GM04504 (cell line): ENCODE measurements around the gene GALNT6.
A peak's percentile ranks its signal among the peaks of the same experiment; 100 is the strongest.
"Not testable (repeated sequence)": the region's sequence is repeated elsewhere in the genome, so short reads cannot be mapped to it uniquely, and the experiment has no call there.

Source experiments
- DNase-seq: peaks from one replicate; pipeline ENCODE4 v3.0.0-alpha.2; 2012; ENCODE audit warnings: low read depth

The GALNT6 gene

DNA sequence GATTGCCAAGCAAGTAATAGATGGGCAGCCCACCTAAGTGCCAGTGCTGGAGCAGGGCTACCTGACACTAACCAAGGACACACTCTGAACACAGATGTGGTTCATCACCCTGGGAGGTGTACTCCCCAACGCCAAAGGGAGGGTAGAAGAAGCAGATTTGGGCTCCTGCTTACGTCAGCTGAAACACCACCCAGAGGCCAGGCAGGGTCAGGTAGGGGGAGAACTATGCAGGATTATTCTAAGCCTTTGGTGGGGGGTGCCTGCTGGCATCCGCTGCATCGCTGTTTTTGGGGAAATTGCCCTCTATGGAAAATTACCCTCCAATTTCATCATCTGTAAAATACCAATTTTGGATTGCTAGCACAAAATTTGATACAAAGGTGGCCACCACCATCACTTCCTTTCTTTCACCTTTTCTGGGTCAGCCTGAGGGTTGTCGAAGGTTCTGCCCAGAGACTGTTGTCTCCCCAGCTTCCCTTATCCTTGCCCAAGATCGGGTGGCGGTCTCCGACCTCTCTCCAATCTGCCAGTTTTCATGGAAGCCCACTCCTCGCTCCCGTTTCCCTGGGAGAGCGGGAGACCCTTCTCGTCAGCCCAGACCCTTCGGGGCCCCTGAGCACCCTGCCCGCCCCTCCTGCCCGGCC is 67.8 kb downstream of the GALNT6 start:
- no peak for DNase-seq

DNA sequence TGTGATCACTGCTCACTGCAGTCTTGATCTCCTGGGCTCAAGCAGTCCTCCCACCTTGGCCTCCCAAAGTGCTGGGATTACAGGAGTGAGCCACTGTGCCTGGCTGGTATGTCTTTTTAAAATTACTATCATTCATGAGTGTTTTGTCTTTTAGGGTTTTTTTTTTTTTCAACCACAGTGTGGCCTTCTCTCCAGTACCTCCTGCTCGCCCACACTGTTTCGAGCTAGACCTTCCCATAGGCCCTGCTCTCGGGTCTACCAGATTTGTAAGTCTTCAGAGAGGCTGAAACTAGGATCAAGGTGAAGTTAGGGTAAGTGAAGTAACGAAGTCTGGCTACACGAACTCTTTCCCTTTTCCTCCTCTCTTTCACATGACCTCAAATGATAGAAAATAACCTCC is 68.8 kb downstream of the GALNT6 start:
- DNase-seq, result no peak

DNA sequence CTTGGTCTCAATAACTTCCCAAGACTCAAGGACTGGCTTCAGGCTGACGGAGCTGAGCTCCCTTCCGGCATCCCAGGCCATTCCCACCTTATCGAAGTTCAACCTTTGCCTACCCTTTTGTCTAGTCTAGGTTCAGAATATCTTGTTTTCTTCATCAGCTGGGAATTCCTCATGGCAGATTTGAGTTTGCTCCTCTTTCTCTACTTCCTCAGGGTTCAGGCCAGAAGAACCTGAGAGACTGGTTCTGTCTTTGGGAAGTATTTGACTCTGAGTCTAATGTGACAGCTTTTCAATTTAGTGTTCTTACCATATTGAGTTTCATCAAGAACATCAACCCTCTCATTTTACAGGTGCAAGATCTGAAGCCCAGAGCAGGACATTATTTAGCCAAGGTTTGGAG is 69.3 kb downstream of the GALNT6 start:
- no peak for DNase-seq

DNA sequence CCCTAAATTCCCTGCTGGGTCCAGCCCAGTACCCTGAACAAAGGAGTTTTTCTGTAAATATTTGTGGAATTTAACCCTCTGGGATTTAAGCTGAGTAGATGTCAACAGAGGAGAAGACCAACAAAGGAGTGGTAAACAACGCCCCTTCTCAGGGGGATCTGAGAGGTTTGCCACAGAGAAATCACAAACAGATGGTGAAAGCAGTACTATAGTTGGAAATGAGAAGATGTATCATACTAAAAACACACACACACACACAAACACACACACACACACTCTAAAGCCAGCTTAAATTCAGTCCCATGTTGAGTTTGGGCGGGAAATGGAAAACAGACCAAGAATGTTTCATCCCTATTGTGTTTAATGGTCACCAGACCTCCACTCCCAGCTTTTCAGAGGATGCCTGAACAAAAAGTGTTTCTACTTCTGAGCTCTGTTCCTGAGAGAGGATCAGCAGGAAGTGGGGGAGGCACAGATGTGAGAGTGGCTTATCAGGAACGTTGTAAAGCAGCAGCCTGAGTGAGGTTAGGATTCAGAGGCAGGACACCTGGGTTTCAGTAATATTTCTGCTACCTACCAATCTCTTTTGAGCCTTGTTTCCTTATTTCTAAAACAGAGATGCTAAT is 70.4 kb downstream of the GALNT6 start:
- peak; percentile 22 for DNase-seq

DNA sequence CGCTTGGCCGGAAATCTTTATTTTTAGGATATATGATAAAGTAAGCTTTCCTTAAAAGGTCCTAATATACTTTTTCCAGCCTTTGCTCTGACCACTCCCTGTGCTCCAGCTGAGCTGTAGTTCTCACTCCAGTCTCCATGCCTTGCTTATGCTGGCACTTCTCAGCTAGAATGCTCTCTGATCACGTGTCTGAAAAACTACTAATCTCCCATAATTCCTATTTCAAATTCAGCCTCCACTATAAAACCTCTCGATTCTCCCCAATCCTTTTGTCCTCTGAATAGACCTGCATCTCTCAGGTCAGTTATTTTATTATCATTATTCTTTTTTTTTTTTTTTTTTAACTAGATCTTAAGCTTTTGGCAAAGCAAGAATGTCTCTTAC is 70.9 kb downstream of the GALNT6 start:
- no peak for DNase-seq

DNA sequence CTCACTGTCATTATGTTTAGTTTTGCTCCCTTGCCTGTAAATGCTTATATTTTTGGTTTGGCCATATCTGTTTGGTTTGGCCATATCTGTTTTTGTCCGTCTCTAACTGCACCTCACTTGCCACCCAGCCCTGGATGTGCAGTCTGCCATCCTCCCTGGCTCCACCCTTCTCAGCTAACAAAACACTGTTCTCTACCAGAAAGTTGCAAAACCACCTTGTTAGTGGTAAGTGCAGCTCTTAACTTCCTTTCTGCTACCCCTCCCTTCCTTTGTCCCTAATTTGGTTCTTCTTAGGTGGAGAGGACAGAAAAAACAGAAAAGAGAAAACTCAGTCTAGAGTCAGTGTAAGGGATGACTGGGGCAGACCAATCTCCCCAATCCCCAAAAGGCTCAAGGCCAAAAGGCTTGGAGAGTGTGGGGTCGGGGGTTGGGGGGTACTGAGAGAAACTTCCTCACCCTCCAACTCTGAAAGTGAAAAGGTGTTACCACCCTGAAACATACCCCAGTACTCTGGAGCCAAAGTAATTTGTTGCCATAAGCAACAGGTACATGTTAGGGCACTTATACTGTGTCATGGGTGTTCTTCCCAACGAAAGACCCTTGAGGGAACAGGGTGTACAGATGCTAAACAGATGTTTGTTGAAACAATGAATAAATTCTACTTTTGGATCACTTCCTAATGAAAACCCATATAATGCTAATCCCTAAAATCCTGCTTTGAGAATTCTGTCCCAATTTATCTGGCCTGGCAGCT is 72.2 kb downstream of the GALNT6 start:
- DNase-seq, result no peak

DNA sequence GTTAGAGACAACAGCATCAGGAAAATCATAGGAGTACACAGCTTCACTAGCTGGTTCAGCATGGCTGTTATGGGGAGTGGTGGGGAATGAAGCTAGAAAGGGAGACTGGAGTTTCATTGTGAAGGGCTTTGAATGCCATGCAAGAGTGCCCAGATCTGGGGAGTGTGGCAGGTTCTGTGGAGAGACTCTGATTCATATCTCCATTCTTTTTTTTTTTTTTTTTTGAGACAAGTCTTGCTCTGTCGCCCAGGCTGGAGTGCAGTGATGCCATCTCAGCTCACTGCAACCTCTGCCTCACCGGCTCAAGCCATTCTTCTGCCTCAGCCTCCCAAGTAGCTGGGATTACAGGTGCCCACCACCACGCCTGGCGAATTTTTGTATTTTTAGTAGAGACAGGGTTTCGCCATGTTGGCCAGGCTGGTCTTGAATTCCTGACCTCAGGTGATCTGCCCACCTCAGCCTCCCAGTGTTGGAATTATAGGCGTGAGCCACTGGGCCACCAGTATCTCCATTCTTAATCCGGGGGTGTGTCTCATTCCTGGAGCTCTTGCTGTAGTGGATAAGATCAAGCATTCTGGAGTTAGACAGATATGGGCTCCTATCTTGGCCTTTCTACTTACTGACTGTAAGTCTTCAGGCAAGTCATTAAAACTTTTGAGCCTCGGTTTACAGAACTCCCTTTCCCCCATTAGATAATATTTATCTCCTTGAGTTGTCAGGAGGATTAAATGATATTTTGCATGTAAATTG is 73.0 kb downstream of the GALNT6 start:
- DNase-seq, result not testable (repeated sequence)

DNA sequence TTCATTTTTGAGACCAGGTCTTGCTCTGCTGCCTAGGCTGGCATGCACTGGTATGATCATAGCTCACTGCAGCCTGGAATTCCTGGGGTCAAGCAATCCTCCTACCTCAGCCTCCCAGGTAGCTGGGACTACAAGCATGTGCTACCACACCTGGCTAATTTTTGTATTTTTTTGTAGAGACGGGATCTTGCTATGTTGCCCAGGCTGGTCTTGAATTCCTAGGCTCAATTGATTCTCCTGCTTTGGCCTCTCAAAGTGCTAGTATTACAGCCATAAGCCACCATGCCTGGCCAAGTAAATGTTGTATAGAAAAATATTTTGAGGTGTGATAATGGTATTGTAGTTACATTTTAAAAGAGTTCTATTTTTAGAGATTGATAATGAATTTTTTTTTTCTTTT is 79.8 kb downstream of the GALNT6 start:
- no peak for DNase-seq

DNA sequence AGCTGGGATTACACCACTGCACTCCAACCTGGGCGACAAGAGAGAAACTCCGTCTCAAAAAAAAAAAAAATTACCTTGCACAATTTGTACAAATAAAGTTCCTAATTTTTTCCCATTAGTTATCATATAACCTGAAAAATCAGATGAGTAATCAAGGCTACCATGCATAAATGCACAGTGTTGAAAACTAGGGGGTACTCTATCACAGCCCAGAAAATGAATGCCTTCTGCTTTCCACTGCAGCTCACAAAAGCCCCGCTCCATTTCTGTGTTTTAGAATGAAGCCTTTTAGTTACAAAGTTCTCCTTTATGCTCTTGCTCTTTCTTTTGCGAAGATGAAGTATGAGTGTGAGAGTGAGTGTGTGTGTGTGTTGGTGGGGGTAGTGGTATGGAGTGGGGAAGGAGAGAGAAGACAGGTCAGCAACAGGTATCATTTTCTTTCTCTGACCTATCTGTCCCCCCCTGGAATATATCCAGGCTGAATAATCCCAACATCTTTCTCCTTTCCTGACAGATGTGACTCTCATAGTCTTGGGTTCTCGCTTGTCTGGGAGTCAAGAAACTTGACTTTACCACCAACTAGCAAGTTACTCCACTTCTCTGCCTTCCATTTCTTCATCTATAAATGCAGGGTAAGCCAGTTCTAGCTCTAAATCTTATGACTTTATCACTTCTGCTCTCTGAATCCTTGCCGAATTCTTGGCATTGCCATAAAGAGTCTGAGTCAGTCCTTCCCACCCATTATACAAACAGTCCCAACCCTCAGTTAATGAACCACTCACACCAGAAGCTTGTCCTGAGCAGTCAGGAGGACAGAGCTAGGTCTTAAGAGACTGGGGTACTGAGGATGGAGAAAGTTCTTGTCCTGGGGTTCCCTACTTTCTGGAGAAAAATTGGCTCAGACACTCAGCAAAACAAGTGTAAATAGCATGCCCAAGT is 83.3 kb downstream of the GALNT6 start:
- DNase-seq, result peak; percentile 69

DNA sequence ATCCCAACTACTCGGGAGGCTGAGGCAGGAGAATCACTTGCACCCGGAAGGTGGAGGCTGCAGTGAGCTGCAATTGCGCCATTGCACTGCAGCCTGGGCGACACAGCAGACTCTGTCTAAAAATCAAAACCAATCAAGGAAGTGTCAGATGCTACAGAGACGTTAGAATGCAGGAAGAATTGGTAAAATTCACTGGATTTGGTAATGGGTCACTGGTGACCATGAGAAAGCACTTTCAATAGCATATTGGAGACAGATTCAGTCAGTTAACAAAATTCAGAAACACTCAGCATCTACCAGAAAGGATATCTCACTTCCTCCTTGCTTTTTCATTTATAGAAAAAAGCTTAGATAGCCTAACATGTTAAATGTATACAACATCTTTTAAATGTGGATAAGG is 84.7 kb downstream of the GALNT6 start:
- no peak for DNase-seq
